ENCODE data around the gene ITGA5.

ITGA5 gene

DNA sequence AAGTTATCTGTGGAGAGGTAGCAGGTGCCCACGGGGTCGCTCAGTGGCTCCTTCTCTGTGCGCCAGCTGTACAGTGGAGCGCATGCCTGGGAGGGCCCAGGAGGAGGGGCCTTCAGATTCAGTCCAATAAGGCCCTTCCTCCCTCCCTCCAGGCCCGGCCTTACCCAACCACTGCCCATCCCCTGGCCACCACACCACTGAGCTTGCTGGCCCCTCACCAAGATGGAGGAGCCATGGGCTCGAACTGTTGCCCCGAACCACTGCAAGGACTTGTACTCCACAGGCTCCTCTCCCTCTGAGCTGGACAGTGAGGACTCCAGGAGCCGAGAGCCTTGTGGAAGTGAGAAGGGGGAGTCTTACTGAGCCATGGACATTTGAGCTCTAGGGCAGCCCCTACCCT is 9.8 kb downstream of the ITGA5 start:
- no peak for DNase-seq

- DNase-seq, result no peak
These were observed 11.7 kb downstream of the ITGA5 start for GRCh38 chr12:54407183-54407905.

- no peak for DNase-seq
These were observed 13.5 kb downstream of the ITGA5 start for GRCh38 chr12:54405573-54405972.

DNA sequence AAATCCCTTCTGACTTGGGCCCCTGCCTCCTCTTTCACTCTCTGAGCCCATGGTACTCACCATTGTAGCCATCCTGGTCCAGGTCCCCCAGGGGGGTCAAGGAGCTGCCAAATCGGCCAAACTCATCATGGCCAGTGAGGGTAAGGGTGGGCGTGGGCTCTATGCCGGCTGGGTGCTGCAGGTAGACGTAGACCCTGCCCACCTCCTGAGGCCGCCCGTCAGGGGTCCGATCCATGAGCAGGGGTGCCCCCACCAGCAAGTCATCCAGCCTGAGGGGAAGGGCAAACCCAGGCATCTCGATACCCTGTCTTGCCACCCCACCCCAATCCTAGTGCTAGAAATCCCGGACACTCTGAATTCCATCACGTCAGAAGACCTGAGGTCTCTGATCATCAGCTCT is 14.0 kb downstream of the ITGA5 start:
- DNase-seq, result no peak

- peak; percentile 6 to 59 for DNase-seq
These were observed 14.7 kb downstream of the ITGA5 start for GRCh38 chr12:54404061-54405004.

GRCh38 chr12:54401119-54401518 is 17.9 kb downstream of the ITGA5 start:
- DNase-seq, result no peak

DNA sequence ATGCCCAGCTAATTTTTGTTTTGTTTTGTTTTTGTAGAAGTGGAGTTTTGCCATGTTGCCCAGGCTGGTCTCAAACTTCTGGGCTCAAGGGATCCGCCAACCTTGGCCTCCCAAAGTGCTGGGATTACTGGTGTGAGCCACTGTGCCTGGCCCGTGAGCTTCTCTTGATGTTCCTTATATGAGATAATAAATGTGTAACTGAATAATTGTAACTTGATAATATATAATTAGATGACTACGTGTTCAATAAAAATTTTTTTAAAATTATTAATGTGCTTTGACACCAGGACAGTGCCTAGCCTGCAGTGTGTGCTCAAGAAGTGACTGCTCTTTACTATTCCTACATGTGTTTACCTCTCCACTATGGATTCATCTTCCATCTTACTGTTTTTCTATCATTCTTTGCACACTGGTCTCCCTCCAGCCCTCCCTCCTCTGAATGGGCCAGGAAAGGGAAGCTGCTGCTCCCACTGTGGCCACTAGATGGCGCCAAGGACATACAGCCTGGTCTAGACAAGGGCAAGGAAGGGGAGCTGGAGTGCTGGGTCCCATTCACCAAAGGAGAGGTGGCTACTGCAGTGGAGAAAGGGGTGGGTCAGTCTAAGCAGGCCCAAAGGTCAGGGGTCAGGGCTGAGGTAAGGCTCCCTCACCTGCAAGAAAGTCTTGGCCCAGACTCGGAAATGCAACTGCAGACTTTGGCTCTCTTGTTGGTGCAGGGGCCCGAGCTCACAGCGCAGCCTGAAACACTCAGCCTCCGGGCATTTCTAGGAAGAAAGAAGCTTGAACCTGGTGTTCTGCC is 19.9 kb downstream of the ITGA5 start:
- DNase-seq, result peak; percentile 40 to 74

GRCh38 chr12:54398218-54398617 is 20.8 kb downstream of the ITGA5 start:
- no peak for DNase-seq

DNA sequence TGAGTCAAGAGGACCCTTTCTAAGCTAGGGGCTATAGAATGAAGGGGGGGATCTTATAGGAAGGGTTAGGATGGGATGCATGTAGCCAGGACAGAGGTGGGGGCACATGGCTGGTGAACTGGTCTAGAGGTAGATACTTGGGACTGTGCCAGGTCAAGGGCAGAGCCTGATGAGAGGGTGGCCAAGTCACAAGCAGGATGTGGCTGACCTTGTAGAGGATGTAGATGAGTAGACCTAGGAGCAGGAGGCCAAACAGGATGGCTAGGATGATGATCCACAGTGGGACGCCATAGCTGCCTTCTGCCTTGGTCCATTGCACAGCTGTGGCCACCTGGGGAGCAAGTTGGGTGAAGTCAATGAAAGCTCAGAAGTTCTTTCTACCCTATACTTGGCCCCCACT is 21.9 kb downstream of the ITGA5 start:
- no peak for DNase-seq

DNA sequence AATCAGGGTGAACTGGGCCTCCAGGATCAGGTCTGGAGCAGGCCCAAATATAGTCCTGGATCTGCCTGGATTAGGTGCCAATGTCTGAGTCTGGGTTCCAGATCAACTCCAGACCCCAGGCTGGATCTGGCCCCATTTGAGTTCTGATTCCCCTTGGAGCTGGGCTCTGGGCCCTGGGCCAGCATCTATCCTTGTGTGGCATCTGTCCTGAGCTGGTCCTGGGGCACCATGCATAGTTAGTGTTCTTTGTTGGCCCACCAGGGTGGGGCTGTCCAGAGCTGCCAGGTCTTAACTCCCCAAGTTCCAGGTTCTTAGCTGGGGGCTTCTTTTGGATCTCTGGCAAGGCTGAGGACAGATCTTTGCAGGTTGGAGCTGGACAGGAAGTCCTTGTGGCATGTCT is 23.5 kb downstream of the ITGA5 start:
- DNase-seq, result peak in 1 of 2 experiments; percentile 9

DNA sequence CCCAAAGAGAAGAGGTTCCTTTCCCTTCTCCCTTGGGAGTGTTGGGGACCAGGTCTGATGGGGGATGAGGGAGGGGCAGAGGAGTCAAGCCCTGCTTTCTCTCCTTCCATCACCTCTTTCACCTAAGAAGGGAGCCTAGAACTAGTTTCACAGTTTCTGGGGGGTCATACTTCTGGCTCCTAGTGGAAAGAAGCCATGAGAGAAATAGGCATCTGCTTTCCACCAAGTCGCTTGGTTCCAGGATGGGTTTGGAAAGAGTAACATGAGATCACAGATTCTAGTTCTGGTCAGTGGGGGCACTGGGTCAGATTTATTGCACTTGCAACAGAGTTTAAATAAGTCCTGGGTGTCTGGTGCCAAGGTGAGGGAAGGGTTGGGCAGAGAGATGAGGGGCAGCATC is 24.1 kb downstream of the ITGA5 start:
- DNase-seq, result no peak

GRCh38 chr12:54394281-54394719 is 24.8 kb downstream of the ITGA5 start:
- DNase-seq, result peak; percentile 37 to 69

DNA sequence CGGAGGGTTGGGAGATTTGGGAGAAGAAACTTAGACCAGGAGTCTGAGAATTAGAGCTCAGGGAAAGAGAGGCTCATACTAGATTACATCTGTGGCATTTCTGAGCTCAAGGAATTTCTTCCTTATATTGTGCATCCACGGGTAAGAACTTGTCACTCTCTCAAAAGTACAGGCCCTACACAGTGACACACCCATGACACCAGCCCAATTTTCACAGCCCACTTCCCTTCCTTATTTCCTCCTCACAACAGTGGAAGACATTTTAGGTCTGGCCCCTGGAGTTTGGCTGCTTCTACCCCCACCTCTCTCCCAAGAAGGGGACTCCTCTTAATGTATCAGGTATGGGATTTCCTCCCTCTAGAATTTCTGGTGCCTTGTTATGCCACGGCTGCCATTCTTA is 25.3 kb downstream of the ITGA5 start:
- no peak for DNase-seq

GRCh38 chr12:54393207-54393609 is 25.9 kb downstream of the ITGA5 start:
- DNase-seq, result no peak

DNA sequence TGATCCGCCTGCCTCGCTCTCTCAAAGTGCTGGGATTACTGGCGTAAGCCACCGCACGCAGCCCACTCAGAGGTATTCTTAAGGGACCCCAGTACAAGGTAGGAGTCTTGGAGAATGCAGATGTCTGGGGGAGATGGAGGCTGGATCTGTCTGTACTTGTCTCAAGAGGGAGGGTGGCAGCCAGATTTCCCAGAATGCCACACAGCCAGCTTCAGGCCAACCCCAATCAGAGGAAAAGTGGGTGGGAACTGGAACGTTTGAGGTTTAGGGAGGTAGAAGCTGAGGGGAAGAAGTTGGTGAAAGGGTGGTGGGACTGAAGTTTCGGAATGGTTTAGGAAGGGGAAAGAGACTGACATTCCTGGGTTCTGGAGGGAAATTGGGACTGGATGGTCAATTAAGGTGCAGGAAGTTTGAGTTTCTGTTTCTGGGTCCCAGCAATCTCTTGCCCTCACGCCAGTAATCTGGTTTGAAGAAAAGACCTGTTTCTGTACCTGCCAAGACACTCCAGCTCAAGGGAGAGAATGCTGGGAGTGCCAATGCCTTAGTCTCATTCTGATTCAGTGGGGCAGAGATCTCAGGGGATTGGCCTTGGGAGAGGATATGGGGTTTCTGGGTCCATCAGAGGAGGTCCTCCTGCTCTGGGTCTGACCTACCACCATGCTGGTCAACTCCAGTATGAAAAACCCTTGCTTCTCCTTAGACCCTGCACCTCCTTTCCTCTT is 26.4 kb downstream of the ITGA5 start:
- no peak for DNase-seq

GRCh38 chr12:54390668-54391551 is 28.2 kb downstream of the ITGA5 start:
- DNase-seq, result no peak

DNA sequence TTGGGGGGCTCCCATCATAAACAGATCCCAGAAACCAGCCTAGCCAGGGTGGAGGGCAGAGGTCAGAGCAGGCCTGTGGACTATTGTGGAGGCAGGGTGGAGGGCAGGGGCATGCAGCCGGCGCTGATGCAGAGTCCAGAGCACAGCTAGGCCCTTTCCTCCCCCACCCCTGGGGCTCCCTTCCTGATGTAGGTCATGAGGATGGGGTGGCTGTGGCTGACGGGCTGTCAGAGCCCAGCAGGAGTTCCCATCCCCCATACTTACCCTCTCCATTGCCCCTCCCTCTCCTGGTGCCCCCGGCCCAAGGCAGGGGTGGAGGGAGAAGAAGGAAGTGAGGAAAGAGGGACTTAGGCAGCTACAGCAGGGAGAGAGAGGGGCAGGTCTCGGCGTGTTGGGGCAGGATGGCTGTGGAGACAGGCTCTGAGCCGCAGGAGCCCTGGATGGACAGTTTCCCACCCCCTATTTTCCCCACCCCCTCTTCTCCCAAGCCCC is 28.8 kb downstream of the ITGA5 start:
- no peak for DNase-seq

DNA sequence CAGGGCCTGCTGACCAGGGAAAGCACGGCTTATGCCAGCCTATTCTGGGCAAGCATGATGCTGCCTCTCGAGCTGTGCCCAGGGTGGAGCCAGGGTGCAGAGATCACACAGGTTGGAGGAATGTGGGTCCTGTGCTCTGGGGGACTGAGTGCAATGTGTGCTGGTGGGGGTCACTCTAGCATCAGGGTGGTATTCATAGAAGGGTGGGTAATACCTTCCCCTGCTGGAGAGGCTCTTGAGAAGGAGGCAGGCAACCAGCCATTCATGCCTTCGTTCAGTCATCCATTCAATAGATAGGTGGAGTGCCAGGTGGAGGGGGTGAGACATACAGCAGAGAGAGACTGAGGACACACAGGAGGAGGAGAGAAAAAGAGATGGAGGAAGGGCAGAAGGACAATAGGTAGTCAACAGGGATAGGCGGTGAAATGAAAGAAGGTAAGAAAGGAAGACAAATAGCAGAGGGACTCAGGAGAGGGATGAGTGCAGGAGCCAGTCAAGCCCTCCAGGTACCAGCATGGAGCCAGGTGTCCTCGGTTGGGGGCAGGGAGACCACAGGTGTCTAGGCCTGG is 29.4 kb downstream of the ITGA5 start:
- DNase-seq, result no peak

DNA sequence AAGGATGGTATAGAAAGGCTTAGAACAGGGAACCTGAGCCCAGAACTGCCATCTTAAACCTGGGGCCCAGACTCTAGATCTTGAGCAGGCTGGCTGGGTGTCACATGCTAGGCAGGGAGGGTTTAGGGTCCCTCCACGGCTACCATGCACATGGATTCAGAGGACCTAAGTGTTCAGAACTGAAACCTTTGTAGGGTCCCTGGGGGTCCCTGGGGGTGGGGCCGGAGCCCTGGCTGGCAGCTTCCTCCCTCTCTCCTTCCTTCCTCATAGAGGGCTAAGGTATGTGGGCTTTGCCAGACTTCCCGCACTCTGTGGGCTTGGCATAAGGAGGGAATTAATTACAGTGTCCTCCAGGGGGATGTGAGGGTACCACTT is 29.9 kb downstream of the ITGA5 start:
- no peak for DNase-seq

DNA sequence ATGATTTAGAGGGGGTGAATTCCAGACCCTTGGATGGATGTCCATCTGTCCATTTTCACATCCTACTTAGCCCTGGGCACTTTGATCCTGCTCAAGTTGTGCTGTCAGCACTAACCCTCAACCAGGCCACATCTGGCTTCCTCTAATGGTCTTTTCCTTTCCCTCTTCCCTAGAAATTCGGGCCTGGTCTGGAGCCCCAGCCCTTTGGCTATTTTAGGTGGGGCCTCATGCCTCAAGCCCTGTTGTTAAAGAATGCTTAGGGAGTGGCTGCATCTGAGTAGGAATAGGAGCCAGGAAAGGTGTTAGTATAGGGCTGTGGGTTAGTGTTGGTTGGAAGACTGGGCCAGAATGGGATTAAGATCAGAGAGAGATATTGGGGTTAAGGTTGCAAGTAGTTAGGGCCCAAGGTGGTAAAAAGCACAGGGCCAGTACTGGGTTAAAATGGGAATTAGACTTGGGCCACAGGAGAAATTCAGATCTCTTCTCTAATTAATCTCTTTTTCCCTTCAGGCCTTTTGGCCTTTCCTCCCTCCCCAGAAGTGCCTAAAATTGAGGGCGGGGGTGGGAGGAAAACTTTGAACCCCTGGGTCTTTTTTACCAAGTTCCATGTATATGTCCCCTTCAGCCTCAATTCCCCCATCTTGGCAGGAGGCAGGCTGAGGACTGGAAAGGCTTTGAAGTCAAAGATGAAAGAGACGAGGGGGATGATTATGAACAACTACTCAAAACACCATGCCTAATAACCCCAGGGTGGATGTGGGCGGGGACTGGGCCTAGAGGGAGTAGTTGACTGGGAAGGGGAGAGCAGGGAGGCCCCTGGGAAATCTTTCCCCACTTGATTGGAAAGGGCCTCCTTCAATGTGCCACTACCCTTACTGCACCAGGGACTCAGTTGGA is 30.6 kb downstream of the ITGA5 start:
- DNase-seq, result no peak

Measured in NCI-H446 (cell line).